PFSK-1 (cell line): ENCODE results near the gene JPH4.

Experiments used
- FOXP2 ChIP-seq: optimal IDR thresholded peaks from 2 replicates; pipeline ENCODE3; 2011; ENCODE audit warnings: borderline replicate concordance, control low read depth, inconsistent platforms; ENCODE audit not compliant: insufficient read depth; ENCODE audit errors: extremely low read length, extremely low read depth
- POLR2AphosphoS5 ChIP-seq: IDR thresholded peaks from 2 replicates; pipeline ENCODE4 v1.6.1; 2012; ENCODE audit warnings: low read depth, mild to moderate bottlenecking, control low read depth, low read length, moderate library complexity
- REST ChIP-seq, 2 experiments: IDR thresholded peaks; 2 replicates each; pipeline versions ENCODE4 v1.6.1 to v1.8.0; 2011 to 2012; ENCODE audit warnings: low read depth in 2 of 2, low read length in 2 of 2, control low read depth in 1 of 2, inconsistent platforms in 1 of 2, mild to moderate bottlenecking in 1 of 2, moderate library complexity in 1 of 2; ENCODE audit not compliant: insufficient read depth in 1 of 2
- SIN3A ChIP-seq: IDR thresholded peaks from 2 replicates; pipeline ENCODE4 v1.6.1; 2012; ENCODE audit warnings: mild to moderate bottlenecking, low read length, moderate library complexity, borderline replicate concordance; ENCODE audit not compliant: insufficient read depth
- TAF1 ChIP-seq: IDR thresholded peaks from 2 replicates; pipeline ENCODE4 v1.6.1; 2012; ENCODE audit warnings: low read length, control low read depth, borderline replicate concordance; ENCODE audit not compliant: insufficient read depth

GRCh38 chr14:23540141-23540469 lies 38.5 kb downstream of the JPH4 start:
- TF ChIP-seq POLR2AphosphoS5 (no peak), REST (IDR thresholded peaks at IDR 0.05; ENCODE audit: insufficient read depth in 1 of 2, low read depth in 2 of 2, low read length in 2 of 2) (no peak), TAF1 (no peak), SIN3A (no peak), FOXP2 (no peak)
